KOPT-K1 (cell line): ENCODE data around the gene C2CD2.
A peak's percentile ranks its signal among the peaks of the same experiment; 100 is the strongest.

ENCODE experiments used
- H3K27ac ChIP-seq: fragments of 200-600 bp; sonication (generic); 2 replicates; pipeline ENCODE4 v1.5.1; 2016; ENCODE audit warnings: antibody characterized with exemption, mild to moderate bottlenecking, low read depth, low read length; ENCODE audit not compliant: poor library complexity, severe bottlenecking
- H3K36me3 ChIP-seq: fragments of 200-600 bp; sonication (generic); 2 replicates; pipeline ENCODE4 v1.5.1; 2017; ENCODE audit warnings: antibody characterized with exemption, mild to moderate bottlenecking, low read length, moderate library complexity; ENCODE audit not compliant: insufficient read depth
- H3K9me3 ChIP-seq: fragments of 200-600 bp; sonication (generic); 2 replicates; pipeline ENCODE4 v1.5.1; 2017; ENCODE audit warnings: antibody characterized with exemption, low read length, mild to moderate bottlenecking; ENCODE audit not compliant: insufficient read depth, poor library complexity, severe bottlenecking

Gene C2CD2

DNA sequence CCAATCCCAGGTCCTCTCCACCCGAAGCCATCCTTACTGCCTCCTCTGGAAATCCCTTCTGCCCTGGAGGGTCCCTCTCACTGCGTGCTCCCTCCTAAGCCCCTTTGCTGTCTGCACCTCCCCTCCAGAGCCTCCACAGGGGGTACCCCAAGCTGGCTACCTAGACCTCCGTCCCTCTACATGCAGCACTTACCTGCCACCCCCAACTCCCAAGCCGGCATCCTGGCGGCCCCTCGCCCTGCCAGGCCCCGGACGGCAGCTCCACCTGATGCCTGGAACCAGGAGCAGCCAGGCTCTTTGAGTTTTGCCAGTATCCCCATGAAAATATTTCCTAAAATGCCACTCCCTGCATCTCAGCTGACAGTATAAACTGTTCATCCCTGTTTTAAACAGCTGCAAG is 78.7 kb downstream of the C2CD2 start:
- Histone ChIP-seq H3K9me3 (no peaks in the 10 kb centered on the region), H3K27ac (no peak overlapping the region), H3K36me3 (peaks cover 7% of the 10 kb centered on the region; the same call in 1 of the 2 replicates)

DNA sequence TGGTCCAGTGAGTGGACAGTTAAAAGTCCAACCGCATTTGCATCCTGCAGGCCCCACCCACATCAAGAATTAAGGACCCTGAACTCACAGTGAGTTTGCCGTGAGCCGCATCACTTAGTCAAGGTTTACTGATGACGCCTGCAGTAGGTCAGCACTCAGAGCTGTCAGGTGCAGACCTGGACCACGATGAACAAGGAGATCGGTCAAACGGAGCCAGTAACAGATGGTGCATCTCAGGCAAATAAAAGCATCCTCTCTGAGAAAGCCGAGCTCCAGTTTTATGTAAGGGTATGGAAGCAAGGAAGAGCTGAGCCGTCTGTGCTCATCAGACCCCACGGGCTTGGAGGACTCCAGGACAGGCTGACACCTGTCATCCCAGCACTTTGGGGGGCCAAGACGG is 79.2 kb downstream of the C2CD2 start:
- H3K9me3 ChIP-seq, result no peaks in the 10 kb centered on the region
- peaks cover 7% of the 10 kb centered on the region; the same call in 1 of the 2 replicates for H3K36me3 ChIP-seq
- H3K27ac ChIP-seq, result no peak overlapping the region

DNA sequence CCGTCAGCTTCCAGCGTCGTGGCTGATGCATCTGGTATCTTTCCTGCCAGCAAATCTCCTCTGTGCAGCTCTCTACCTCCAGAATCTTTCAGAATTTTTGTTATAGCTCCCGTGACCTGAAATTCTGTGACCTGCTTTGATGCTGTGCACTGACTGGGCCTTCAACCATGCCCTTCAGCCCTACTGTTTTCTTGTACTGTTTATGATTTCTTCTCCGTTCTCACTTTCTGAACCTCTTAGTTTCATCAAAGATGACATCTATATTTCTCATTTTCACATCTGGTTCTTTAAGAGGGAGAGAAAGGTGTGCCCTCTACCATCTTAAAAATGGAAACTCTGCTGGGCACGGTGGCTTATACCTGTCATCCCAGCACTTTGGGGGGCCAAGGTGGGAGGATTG is 80.4 kb downstream of the C2CD2 start:
- Histone ChIP-seq H3K27ac (no peak overlapping the region), H3K36me3 (peaks cover 7% of the 10 kb centered on the region; the same call in 1 of the 2 replicates), H3K9me3 (no peaks in the 10 kb centered on the region)

DNA sequence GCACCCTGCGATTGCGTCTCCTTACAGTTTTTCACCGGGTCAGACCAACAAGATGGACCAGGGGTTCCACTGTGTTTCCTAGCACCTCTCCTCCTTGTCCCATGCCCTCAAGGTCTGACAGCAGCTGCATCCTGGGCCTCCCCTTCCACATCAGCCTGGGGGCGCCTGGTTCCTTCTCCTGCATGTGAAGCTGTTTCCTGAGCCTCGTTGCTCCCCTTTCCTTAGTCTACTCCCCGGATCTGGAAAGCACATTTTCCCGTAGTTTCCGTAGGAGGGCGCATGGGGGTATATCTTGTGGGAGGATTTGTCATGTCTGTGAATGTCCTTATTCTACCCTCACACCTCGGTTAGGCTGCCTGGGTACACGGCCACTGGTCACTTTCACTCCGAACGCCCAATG is 80.8 kb downstream of the C2CD2 start:
- Histone ChIP-seq H3K27ac (no peak overlapping the region), H3K36me3 (peaks cover 7% of the 10 kb centered on the region; the same call in 1 of the 2 replicates), H3K9me3 (no peaks in the 10 kb centered on the region)

DNA sequence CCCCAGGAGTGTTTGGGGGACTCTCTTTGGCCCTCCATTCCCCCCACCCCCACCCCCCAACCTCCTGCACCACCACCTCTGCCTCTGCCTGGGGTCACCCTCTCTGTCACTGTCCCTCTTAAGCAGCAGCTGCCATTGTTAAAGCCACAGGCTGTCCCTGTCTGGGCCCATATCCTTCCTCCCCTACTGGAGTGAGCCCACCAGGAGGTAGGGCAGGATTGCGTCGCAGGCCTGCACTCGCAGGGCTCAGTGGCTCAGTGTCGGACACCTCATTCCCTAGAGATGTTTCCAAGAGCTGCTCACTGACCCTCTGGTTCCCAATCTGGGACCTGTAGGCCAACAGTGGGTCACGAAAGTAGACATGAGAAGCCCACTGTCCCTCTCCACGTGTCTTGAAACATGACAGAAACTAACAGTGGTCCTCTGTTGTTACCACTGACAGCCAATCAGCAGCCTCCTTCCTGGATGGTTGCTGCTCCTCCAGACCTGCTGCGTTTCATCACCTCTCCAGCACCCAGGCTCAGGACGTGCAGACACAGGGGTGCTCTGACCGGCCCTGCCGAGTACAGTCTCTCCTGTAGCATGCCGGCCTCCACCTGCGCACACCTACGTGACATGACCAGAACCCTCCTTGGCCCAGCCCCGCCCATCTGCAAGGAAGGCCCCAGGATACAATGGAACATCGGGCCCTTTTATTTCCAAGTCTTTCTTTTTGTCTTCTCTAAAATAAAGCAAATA is 82.4 kb downstream of the C2CD2 start:
- H3K36me3 ChIP-seq, result peaks cover 7% of the 10 kb centered on the region; the same call in 1 of the 2 replicates
- H3K9me3 ChIP-seq, result no peaks in the 10 kb centered on the region
- H3K27ac ChIP-seq, result no peak overlapping the region

DNA sequence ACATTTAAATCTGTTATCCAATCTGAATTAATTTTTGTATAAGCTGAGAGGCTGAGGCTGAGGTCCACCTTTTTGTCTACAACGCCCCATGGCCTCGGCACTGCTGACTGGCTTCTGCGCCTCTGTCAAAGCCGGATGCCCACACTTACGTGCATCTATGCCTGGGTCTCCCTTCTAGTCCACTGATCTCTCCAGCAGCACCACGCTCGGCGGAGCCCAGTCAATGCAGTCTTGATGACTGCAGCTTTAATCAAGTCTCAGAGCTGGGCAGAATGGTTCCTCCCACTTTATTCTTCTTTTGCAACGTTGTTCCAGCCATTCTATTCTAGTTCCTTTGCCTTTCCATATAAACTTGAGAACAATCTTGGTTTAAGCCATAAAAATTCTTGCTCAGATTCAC is 84.0 kb downstream of the C2CD2 start:
- no peaks in the 10 kb centered on the region for H3K36me3 ChIP-seq

DNA sequence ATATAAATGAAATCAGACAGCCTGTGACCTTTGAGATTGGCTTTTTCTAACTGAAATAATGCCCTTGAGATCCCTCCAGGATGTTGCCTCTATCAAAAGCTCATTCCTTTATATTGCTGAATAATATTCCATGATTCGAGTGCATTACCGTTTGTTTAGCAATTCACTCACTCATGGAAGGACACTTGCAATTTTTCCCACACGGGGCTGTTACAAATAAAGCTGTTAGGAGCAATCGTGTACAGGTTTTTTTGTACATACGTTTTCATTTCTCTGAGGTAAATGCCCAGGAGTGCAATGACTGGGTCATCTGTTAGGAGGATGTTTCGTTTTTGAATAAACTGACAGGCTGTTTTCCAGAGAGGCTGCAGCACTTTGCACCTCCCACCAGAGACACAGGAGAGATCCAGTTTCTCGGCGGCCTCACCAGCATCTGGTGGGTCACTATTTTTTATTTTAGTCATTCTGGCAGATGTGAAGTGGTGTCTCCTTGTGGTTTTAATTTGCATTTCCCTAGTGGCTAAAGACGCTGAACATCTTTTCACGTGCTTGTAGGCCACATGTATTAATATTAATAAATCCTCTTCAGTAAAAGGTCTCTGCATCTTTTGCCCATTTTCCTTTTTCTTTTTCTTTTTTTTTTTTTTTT is 85.6 kb downstream of the C2CD2 start:
- no peak overlapping the region for H3K27ac ChIP-seq
- H3K9me3 ChIP-seq, result no peaks in the 10 kb centered on the region
- no peaks in the 10 kb centered on the region for H3K36me3 ChIP-seq

More for the DNA sequence above, 84.0 kb downstream of the C2CD2 start:
- Histone ChIP-seq H3K9me3 (no peaks in the 10 kb centered on the region), H3K27ac (no peak overlapping the region)

DNA sequence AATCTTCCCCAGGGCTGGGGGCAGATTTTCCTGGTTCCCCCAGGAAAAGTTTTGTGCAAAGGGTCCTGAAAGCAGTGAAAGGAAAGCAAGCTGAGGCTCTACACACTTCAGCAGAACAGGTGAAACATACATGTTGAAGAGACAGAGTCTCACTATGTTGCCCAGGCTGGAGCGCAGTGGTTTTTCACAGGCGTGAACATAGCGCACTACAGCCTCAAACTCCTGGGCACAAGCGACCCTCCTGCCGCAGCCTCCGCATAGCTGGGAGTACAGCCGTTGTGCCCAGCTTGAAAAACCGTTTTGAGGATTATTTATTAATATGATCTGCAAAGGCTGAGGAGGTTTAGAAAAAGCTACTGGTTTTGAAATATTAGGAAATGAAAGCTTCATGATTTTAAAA is 86.5 kb downstream of the C2CD2 start:
- no peak overlapping the region for H3K27ac ChIP-seq
- no peaks in the 10 kb centered on the region for H3K36me3 ChIP-seq
- H3K9me3 ChIP-seq, result no peaks in the 10 kb centered on the region

DNA sequence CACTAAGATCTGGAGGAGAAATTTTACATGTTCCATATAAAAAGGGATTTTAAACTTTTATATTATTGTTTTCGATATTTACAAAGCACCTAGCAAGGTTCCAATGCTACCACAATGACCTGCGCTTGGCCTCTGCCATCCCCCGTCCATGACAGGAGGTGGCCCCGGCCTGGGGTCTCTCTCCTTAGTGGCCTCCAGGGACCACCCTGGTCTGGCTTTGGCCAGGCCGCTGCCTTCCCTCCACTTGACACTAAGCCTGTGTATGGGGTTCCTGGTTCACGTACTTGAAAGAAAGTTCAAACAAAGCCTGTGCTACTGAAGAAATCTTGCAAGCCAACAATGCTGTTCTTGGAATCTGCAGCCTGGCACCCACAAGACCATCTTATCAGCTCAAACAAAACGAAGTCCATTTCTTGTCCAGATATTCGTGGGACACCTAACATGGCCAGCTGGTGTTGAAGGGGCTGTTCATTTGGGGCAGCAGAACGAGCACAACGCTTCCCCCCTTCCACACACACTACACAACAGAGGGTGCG is 87.5 kb downstream of the C2CD2 start:
- Histone ChIP-seq H3K36me3 (no peaks in the 10 kb centered on the region), H3K9me3 (no peaks in the 10 kb centered on the region), H3K27ac (no peak overlapping the region)

DNA sequence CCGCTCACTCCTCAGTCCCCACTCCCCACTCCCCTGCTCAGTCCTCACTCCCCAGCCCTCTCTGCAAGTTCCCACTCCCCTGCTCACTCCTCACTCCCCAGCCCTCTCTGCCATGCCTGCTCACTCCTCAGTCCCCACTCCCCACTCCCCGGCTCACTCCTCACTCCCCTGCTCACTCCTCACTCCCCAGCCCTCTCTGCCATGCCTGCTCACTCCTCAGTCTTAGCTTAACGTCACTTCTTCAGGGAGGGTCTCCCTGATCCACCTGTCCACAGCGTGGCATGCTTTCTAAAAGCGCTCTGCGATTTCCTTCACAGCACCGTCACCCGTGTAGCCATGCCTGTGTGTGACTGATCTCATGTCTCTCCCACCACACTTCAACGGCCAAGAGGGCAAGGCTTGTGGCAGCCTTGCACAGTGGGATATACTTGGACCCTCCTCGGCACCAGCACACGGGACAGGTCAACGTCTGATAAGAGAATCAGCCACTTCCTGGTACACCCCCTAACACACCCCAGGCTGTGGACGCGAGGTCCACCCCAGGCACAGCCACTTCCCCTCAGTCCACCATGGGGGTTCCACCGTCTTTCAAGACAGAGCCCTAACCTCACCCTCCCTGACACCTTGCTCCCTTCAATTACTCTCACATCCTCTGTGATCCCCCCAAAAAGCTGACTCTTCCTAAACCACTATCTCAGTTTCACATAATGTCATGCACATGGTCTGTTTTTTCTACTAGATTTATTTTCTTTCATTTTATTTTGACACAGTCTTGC is 88.6 kb downstream of the C2CD2 start:
- Histone ChIP-seq H3K36me3 (no peaks in the 10 kb centered on the region), H3K9me3 (no peaks in the 10 kb centered on the region), H3K27ac (no peak overlapping the region)

DNA sequence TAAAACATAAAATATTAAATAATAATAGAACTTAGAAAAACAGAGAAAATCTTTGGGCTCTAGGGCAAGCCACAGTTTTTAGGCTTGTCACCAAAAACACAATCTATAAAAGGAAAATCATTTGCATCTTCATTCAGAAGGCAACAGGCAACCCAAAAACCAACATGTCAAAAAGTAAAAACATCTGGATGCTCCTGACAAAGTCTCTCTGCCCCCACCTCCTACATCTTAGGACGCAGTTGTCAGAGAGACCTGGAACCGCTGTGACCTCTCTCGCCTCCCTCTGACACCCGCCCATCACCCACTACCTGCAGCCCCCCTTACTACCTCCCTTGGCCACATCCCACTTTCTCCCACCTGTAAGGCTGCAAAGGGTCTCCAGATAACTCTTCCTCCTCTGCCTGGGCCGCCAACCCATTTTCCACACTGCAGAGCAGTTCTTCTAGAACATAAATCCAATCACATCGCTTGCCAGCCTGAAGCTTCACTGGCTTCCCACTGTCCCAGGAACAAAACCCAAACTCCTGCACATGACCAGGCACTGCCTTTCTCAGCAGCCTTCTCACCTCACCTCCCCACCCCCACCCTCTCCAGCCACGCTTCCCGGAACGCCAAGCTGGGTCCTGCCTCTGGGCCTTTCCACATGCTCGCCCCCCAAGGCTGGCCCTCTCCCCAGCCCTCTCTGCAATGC is 89.4 kb downstream of the C2CD2 start:
- H3K9me3 ChIP-seq, result no peaks in the 10 kb centered on the region
- no peak overlapping the region for H3K27ac ChIP-seq
- H3K36me3 ChIP-seq, result peaks cover 3% of the 10 kb centered on the region; the same call in 1 of the 2 replicates

DNA sequence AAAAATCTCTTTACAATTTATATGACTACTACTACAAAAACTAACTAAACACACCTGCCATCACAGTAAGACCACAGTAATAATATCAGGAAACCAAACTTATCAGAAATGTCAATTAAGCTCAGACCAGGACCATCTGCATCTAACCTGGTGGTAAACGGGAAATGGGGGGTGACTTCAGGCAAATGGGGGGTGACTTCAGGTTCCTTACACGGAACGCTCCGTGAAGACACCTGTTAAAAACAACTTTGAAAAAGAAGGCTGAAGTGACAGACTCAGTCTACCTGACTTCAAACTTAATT is 90.4 kb downstream of the C2CD2 start:
- Histone ChIP-seq H3K36me3 (peaks cover 13% of the 10 kb centered on the region; the same call in 1 of the 2 replicates), H3K9me3 (no peaks in the 10 kb centered on the region), H3K27ac (peak overlapping the region; percentile 23)

DNA sequence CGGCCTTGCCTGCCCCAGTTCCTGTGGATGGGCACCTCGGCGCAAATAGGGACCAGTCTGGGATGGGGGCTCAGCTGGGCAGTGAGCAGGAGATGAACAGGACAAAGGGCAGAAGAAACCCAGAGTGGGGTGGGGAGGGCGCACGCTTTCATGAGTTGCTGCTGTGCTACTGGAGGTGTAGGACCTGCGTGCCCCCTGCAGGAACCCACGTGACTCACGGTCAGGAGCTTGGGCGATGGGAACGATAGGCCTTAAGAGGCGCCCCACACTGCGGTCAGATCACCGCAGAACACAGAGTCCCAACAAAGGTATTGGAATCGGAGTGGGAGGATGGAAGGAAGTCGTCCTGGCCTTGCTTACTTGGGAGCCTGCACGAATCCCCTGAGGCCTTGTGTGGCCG is 91.8 kb downstream of the C2CD2 start:
- H3K9me3 ChIP-seq, result no peaks in the 10 kb centered on the region
- H3K27ac ChIP-seq, result peak overlapping the region; percentile 35
- H3K36me3 ChIP-seq, result peaks cover 23% of the 10 kb centered on the region; the same call in 1 of the 2 replicates

DNA sequence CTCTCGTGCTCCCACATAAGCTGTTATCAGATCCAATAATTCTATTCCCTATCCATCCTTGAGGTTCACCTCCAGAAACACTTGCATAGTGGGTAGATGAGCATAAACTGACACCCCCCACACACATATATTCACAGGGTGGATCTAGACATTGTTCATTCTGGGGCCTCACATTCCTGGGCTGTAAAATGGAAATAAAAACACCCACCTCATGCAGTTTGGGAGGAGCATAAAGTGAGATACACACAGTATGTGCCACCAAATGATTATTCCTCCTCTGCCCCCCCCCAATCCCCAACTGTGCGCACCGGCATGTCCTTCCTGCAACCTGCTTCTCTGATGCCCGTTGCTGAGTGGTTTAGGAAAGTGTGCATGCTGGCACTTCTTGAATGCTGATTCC is 92.6 kb downstream of the C2CD2 start:
- peaks cover 30% of the 10 kb centered on the region; the same call in 1 of the 2 replicates for H3K36me3 ChIP-seq
- peak overlapping the region; percentile 35 for H3K27ac ChIP-seq
- H3K9me3 ChIP-seq, result no peaks in the 10 kb centered on the region
